T-cell (primary cell): ENCODE results near the gene URI1. TPM values are rescaled to one million over a fixed set of nuclear protein-coding genes. Genes with fewer than 3 reads are reported as not detected.
"Not testable (repeated sequence)": the region's sequence is repeated elsewhere in the genome, so short reads cannot be mapped to it uniquely, and the experiment has no call there.

ENCODE experiments used
- ATAC-seq, 4 experiments: fragments of 200-7000 bp in 3 of 4; fragments of 150-1000 bp in 1 of 4; cut with Tn5 transposase; replicated peaks in 1 of 4; 1 replicate in 3 of 4; 2 replicates in 1 of 4; pipeline ENCODE4 v1.10.0; 2021; ENCODE audit warnings: moderate library complexity in 3 of 4, mild to moderate bottlenecking in 2 of 4, moderate number of reproducible peaks in 1 of 4
- CTCF ChIA-PET, 2 donors: fragments of 300-600 bp; sonication (Branson Sonifier 250); formaldehyde crosslinking; loops; one replicate each; lab custom pipeline; 2022; ENCODE audit warnings: antibody characterized with exemption in 2 of 2; lab: Charles Lee
- POLR2A ChIA-PET, 2 donors: fragments of 300-600 bp; sonication (Branson Sonifier 250); formaldehyde crosslinking; loops; one replicate each; lab custom pipeline; 2022; ENCODE audit warnings: antibody characterized with exemption in 2 of 2; lab: Charles Lee
- DNase-seq, 35 experiments: peaks; one replicate each; pipeline versions ENCODE4 v3.0.0 to v3.0.0-alpha.2; 2013 to 2023
- H3K27ac ChIP-seq: one replicate; pipeline ENCODE4 v1.5.1; 2013; ENCODE audit warnings: low read length
- H3K27me3 ChIP-seq, 2 experiments: replicated peaks in 1 of 2; 1 replicate in 1 of 2; 2 replicates in 1 of 2; pipeline versions ENCODE4 v1.6.1 to v1.7.0; 2013; ENCODE audit warnings: low read length in 1 of 2, mixed read lengths in 1 of 2; ENCODE audit not compliant: control insufficient read depth in 2 of 2, insufficient read depth in 2 of 2; ENCODE audit errors: extremely low read depth in 1 of 2
- H3K36me3 ChIP-seq, 2 donors: 1 replicate in 1 of 2; 2 replicates in 1 of 2; pipeline versions ENCODE4 v1.6.1 to v1.7.0; 2013; ENCODE audit warnings: low read length in 1 of 2; ENCODE audit not compliant: control insufficient read depth in 2 of 2, insufficient read depth in 1 of 2; ENCODE audit errors: extremely low read depth in 1 of 2
- H3K4me1 ChIP-seq, 2 experiments: 1 replicate in 1 of 2; 2 replicates in 1 of 2; pipeline versions ENCODE4 v1.6.1 to v1.7.0; 2013; ENCODE audit warnings: low read length in 2 of 2, mixed read lengths in 1 of 2; ENCODE audit not compliant: insufficient read depth in 2 of 2, control insufficient read depth in 1 of 2; ENCODE audit errors: extremely low read depth in 1 of 2
- H3K4me3 ChIP-seq, 2 donors: 1 replicate in 1 of 2; 2 replicates in 1 of 2; pipeline versions ENCODE4 v1.5.1 to v1.7.0; 2013; ENCODE audit warnings: mild to moderate bottlenecking in 2 of 2, low read length in 1 of 2, moderate library complexity in 1 of 2; ENCODE audit not compliant: control insufficient read depth in 1 of 2; ENCODE audit errors: extremely low read depth in 1 of 2
- H3K9me3 ChIP-seq: 2 replicates; pipeline ENCODE4 v1.7.0; 2013
- H3K27ac Mint-ChIP-seq, 2 donors: one replicate each; pipeline ENCODE4 v1.8.0; 2020 to 2021; ENCODE audit warnings: mild to moderate bottlenecking in 2 of 2, mixed read lengths in 2 of 2
- H3K27me3 Mint-ChIP-seq, 2 donors: one replicate each; pipeline ENCODE4 v1.8.0; 2021 to 2022; ENCODE audit warnings: mixed read lengths in 2 of 2
- H3K36me3 Mint-ChIP-seq: one replicate; pipeline ENCODE4 v1.8.0; 2021; ENCODE audit warnings: mixed read lengths
- H3K4me1 Mint-ChIP-seq, 3 donors: one replicate each; pipeline ENCODE4 v1.8.0; 2020 to 2022; ENCODE audit warnings: mixed read lengths in 3 of 3, mild to moderate bottlenecking in 1 of 3
- H3K4me3 Mint-ChIP-seq, 3 donors: one replicate each; pipeline ENCODE4 v1.8.0; 2020 to 2022; ENCODE audit warnings: mild to moderate bottlenecking in 3 of 3, mixed read lengths in 3 of 3, moderate library complexity in 3 of 3
- H3K9me3 Mint-ChIP-seq, 3 donors: one replicate each; pipeline ENCODE4 v1.8.0; 2020 to 2022; ENCODE audit warnings: mixed read lengths in 3 of 3
- WGBS: methylation state at CpG from one replicate; pipeline ENCODE4 v1.1.5; 2013; ENCODE audit warnings: missing lambda C conversion rate; ENCODE audit not compliant: insufficient coverage; 5-methylcytosine and 5-hydroxymethylcytosine counted together
- total RNA-seq, 35 experiments: library from RNA in 6 of 35; stranded (reverse) in 6 of 35; fragments of 120-200 nt in 1 of 35; gene quantifications; one replicate each; pipeline versions ENCODE4 v1.2.1 to v1.2.4 and lab custom pipeline; 2013 to 2026

The URI1 gene
- total RNA-seq, 5 donors from 2014 or later (not counting 1 experiment from before 2014, with no cell fraction given): 69.0 to 84.8 (median 75.7) TPM

GRCh38 chr19:29962793-29963192, 20.8 kb downstream of the URI1 start:
- no peak overlapping the region for H3K4me3 ChIP-seq
- no peaks in the 10 kb centered on the region for H3K36me3 ChIP-seq
- peaks cover 20 to 26% of the 10 kb centered on the region in 2 experiments for H3K4me1 ChIP-seq
- ChIA-PET CTCF (no interaction called here), POLR2A (no interaction called here)
- H3K27me3 ChIP-seq: no peaks in the 10 kb centered on the region
- H3K27ac ChIP-seq: no peak overlapping the region
- H3K4me1 Mint-ChIP-seq: peaks cover 84 to 88% (median 86%) of the 10 kb centered on the region in 3 donors
- no CpG with 5 or more reads among the region's 2 CpGs for WGBS
- H3K27ac Mint-ChIP-seq: no peak overlapping the region
- H3K9me3 Mint-ChIP-seq: no peaks in the 10 kb centered on the region
- H3K4me3 Mint-ChIP-seq: peak overlapping the region in 2 of 3 donors; percentile 29 to 30
- peak in 1 of 4 experiments; percentile 52 for ATAC-seq
- H3K9me3 ChIP-seq: no peaks in the 10 kb centered on the region
- H3K27me3 Mint-ChIP-seq: no peaks in the 10 kb centered on the region
- DNase-seq: no peak
- peaks cover 17% of the 10 kb centered on the region for H3K36me3 Mint-ChIP-seq

DNA sequence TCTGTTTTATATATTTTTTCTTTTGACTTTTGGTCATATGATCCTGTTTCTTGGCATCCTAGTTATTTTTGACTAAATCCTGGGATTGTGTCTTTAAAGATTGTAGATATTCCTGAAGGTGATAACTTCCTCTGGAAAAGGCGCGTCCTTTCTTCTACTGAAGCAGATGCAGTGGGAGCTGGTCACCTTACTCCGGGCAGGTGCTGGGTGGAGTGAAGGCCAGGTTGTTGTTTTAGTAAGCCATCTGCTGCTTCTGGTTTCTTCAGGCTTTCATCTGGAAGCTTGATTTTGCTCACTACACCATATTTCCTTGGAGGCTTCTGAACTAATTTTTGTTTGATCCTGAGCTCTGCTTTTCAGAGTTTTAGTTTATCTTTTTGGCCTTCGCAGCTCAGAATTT, 21.5 kb downstream of the URI1 start:
- Histone ChIP-seq H3K36me3 (no peaks in the 10 kb centered on the region), H3K27ac (no peak overlapping the region), H3K9me3 (no peaks in the 10 kb centered on the region), H3K4me1 (peaks cover 22 to 27% of the 10 kb centered on the region in 2 experiments), H3K4me3 (no peak overlapping the region), H3K27me3 (no peaks in the 10 kb centered on the region)
- Mint-ChIP-seq H3K27me3 (no peaks in the 10 kb centered on the region), H3K27ac (no peak overlapping the region), H3K4me3 (peak overlapping the region in 1 of 3 donors; percentile 30), H3K36me3 (peaks cover 17% of the 10 kb centered on the region), H3K4me1 (peaks cover 83 to 85% (median 84%) of the 10 kb centered on the region in 3 donors), H3K9me3 (no peaks in the 10 kb centered on the region)
- DNase-seq (no peak), ATAC-seq (no peak)
- ChIA-PET POLR2A (no interaction called here), CTCF (no interaction called here)
- WGBS: 100% methylated on average over 2 of the region's 4 CpGs

DNA sequence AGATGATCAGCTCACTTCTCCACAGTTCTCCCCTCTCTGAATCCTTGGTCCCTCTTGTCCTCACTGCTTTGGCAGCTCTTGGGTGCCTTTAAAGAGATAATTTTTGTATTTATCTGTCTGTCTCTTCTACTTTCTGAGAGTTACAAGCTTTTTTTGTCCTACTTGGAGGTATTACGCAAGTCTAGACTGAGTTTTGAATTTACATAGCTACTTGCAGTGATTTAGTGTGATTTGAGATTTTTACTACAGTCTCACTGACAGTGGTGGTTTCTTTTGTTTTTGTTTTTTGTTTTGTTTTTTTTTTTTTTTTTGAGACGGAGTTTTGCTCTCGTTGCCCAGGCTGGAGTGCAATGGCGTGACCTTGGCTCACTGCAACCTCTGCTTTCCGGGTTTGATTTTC, 22.1 kb downstream of the URI1 start:
- DNase-seq: no peak
- ChIA-PET CTCF (no interaction called here), POLR2A (no interaction called here)
- peaks cover 17% of the 10 kb centered on the region for H3K36me3 Mint-ChIP-seq
- no peaks in the 10 kb centered on the region for H3K27me3 Mint-ChIP-seq
- Histone ChIP-seq H3K9me3 (no peaks in the 10 kb centered on the region), H3K27ac (no peak overlapping the region), H3K4me3 (no peak overlapping the region), H3K4me1 (peaks cover 23 to 28% of the 10 kb centered on the region in 2 experiments), H3K36me3 (no peaks in the 10 kb centered on the region), H3K27me3 (no peaks in the 10 kb centered on the region)
- 100% methylated on average over 3 of the region's 5 CpGs for WGBS
- no peak overlapping the region for H3K27ac Mint-ChIP-seq
- H3K9me3 Mint-ChIP-seq: no peaks in the 10 kb centered on the region
- H3K4me1 Mint-ChIP-seq: peaks cover 85 to 89% (median 88%) of the 10 kb centered on the region in 3 donors
- no peak for ATAC-seq
- peak overlapping the region in 1 of 3 donors; percentile 30 for H3K4me3 Mint-ChIP-seq

- ATAC-seq: no peak
- no peaks in the 10 kb centered on the region for H3K36me3 ChIP-seq
- peaks cover 23 to 28% of the 10 kb centered on the region in 2 experiments for H3K4me1 ChIP-seq
- no peaks in the 10 kb centered on the region for H3K9me3 ChIP-seq
- DNase-seq: no peak
- no peaks in the 10 kb centered on the region for H3K27me3 ChIP-seq
- no peak overlapping the region for H3K27ac ChIP-seq
- Mint-ChIP-seq H3K4me1 (peaks cover 82 to 88% (median 86%) of the 10 kb centered on the region in 3 donors), H3K9me3 (no peaks in the 10 kb centered on the region), H3K27me3 (no peaks in the 10 kb centered on the region), H3K27ac (no peak overlapping the region), H3K4me3 (peak overlapping the region in 1 of 3 donors; percentile 12), H3K36me3 (peaks cover 10% of the 10 kb centered on the region)
- ChIA-PET CTCF (interaction anchor here (0.7 to 1.1 kb wide), 2 partner anchors 109 to 235 kb away, joined by 3 read pairs; no protein-coding TSS in a partner anchor), POLR2A (interaction anchor here in 1 of 2 donors (0.6 kb wide), 1 partner anchor 24 kb away, joined by 3 read pairs; the partner anchor contains the start of gene URI1)
- H3K4me3 ChIP-seq: no peak overlapping the region
- 100% methylated on average over 1 of the region's 4 CpGs for WGBS
These were observed 23.5 kb downstream of the URI1 start for GRCh38 chr19:29965492-29965891.

DNA sequence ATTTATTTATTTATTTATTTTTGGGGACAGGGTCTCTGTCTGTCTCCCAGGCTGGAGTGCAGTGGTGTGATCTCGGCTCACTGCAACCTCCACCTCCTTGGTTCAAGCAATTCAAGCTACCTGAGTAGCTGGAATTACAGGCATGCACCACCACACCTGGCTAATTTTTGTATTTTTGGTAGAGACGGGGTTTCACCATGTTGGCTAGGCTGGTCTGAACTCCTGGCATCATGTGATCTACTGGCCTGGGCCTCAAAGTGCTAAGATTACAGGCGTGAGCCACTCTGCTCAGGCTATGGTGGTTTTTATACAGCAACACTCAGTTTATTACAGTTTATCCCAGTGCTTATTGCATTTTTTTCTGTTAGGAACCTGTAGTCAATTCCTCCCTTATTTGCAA, 24.1 kb downstream of the URI1 start:
- H3K9me3 ChIP-seq, H3K4me3 ChIP-seq, DNase-seq, ATAC-seq, H3K36me3 Mint-ChIP-seq, H3K27me3 ChIP-seq, H3K27ac Mint-ChIP-seq, H3K27me3 Mint-ChIP-seq, H3K9me3 Mint-ChIP-seq, H3K36me3 ChIP-seq, H3K27ac ChIP-seq: not testable (repeated sequence)
- CTCF ChIA-PET: interaction anchor here (0.6 to 1.5 kb wide), 4 partner anchors 25 to 236 kb away, joined by 3 to 7 read pairs (median 3); no protein-coding TSS in a partner anchor
- WGBS: no CpG with 5 or more reads among the region's 3 CpGs
- peaks cover 23 to 28% of the 10 kb centered on the region in 2 experiments for H3K4me1 ChIP-seq
- peak overlapping the region in 1 of 3 donors; percentile 20 for H3K4me3 Mint-ChIP-seq
- POLR2A ChIA-PET: interaction anchor here in 1 of 2 donors (0.5 kb wide), 1 partner anchor 9 kb away, joined by 3 read pairs; no protein-coding TSS in a partner anchor
- peaks cover 85 to 89% (median 87%) of the 10 kb centered on the region in 3 donors for H3K4me1 Mint-ChIP-seq

- H3K36me3 Mint-ChIP-seq: peaks cover 5% of the 10 kb centered on the region
- DNase-seq (peak in 1 of 35 experiments; percentile 28), ATAC-seq (peak in 1 of 4 experiments; percentile 28)
- Histone ChIP-seq H3K4me3 (no peak overlapping the region), H3K27me3 (no peaks in the 10 kb centered on the region), H3K36me3 (no peaks in the 10 kb centered on the region), H3K27ac (no peak overlapping the region), H3K4me1 (peaks cover 22 to 28% of the 10 kb centered on the region in 2 experiments), H3K9me3 (no peaks in the 10 kb centered on the region)
- peaks cover 88 to 90% (median 88%) of the 10 kb centered on the region in 3 donors for H3K4me1 Mint-ChIP-seq
- peak overlapping the region in 2 of 3 donors; percentile 20 to 25 for H3K4me3 Mint-ChIP-seq
- no peaks in the 10 kb centered on the region for H3K27me3 Mint-ChIP-seq
- H3K27ac Mint-ChIP-seq: no peak overlapping the region
- no peaks in the 10 kb centered on the region for H3K9me3 Mint-ChIP-seq
- CTCF ChIA-PET: interaction anchor here (0.6 to 1.5 kb wide), 8 partner anchors 22 to 237 kb away, joined by 3 to 7 read pairs (median 3); no protein-coding TSS in a partner anchor
- POLR2A ChIA-PET: interaction anchor here in 1 of 2 donors (0.5 kb wide), 1 partner anchor 9 kb away, joined by 3 read pairs; no protein-coding TSS in a partner anchor
These were observed 24.7 kb downstream of the URI1 start for GRCh38 chr19:29966588-29967249.
